Effector memory CD4-positive, alpha-beta T cell (primary cell): Measurements from ENCODE around the gene NME7.

Experiments used
- DNase-seq, 3 donors: peaks; one replicate each; pipeline ENCODE4 v3.0.0-alpha.2; 2020
- H3K27ac ChIP-seq: 2 replicates; pipeline ENCODE4 v1.7.0; 2013; ENCODE audit warnings: mild to moderate bottlenecking, low read length, moderate library complexity; ENCODE audit not compliant: insufficient read depth, poor library complexity, severe bottlenecking
- H3K27me3 ChIP-seq: replicated peaks from 2 replicates; pipeline ENCODE4 v1.7.0; 2013; ENCODE audit warnings: mild to moderate bottlenecking, low read length; ENCODE audit not compliant: insufficient read depth, control insufficient read depth, poor library complexity, severe bottlenecking
- H3K36me3 ChIP-seq: 2 replicates; pipeline ENCODE4 v1.7.0; 2013; ENCODE audit warnings: mild to moderate bottlenecking, low read length, moderate library complexity; ENCODE audit not compliant: control insufficient read depth, insufficient read depth
- H3K4me1 ChIP-seq: 2 replicates; pipeline ENCODE4 v1.7.0; 2013; ENCODE audit warnings: low read length, mild to moderate bottlenecking; ENCODE audit not compliant: control insufficient read depth, insufficient read depth, poor library complexity, severe bottlenecking
- H3K4me3 ChIP-seq: 2 replicates; pipeline ENCODE4 v1.7.0; 2013; ENCODE audit warnings: low read length, low read depth, mild to moderate bottlenecking; ENCODE audit not compliant: insufficient read depth, poor library complexity, severe bottlenecking
- H3K9me3 ChIP-seq: 2 replicates; pipeline ENCODE4 v1.7.0; 2013; ENCODE audit warnings: mild to moderate bottlenecking, low read length, moderate library complexity; ENCODE audit not compliant: control insufficient read depth

NME7 gene

GRCh38 chr1:169124459-169124858, 243.1 kb downstream of the NME7 start:
- Histone ChIP-seq H3K4me3 (no peak overlapping the region), H3K36me3 (no peaks in the 10 kb centered on the region), H3K9me3 (no peaks in the 10 kb centered on the region), H3K4me1 (no peaks in the 10 kb centered on the region), H3K27me3 (no peaks in the 10 kb centered on the region), H3K27ac (no peak overlapping the region)
- no peak for DNase-seq

- Histone ChIP-seq H3K9me3 (no peaks in the 10 kb centered on the region), H3K27ac (no peak overlapping the region), H3K27me3 (no peaks in the 10 kb centered on the region), H3K36me3 (no peaks in the 10 kb centered on the region), H3K4me1 (no peaks in the 10 kb centered on the region), H3K4me3 (no peak overlapping the region)
- no peak for DNase-seq
These were observed 244.6 kb downstream of the NME7 start for GRCh38 chr1:169122976-169123375.

DNA sequence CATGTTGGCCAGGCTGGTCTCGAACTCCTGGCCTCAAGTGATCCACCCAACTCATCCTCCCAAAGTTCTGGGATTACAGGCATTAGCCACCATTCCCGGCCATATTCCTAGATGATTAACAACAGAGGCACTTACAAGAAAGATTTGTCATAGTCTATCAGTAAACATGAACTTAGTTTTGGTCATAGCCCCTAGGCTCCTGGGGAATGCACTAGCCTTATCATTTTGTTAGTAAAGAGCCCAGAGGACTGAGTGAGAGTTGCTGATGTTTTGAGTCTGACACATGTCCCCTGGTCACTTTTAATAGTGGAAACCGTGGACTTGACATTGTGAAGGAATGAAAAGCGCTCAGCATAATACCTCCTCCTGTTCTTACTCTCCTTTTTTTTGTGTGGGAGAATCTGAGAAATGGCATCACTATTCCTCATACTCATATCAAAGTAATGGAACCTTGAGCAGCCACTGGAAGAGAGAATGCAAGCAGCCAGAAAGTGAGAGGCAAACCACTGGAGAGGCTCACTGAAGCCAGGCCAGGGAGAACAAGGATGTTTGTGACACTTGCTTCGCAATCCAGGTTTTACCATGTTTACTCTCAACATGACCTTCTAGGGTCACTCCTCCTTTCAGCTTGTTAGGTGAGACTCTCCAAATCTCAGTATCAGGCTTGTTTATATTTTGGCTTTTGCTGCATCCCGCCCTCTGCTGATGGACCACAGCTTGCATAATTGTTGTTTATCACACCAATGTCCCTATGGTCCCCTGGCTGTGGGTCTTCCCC, 246.3 kb downstream of the NME7 start:
- no peaks in the 10 kb centered on the region for H3K36me3 ChIP-seq
- no peaks in the 10 kb centered on the region for H3K27me3 ChIP-seq
- H3K27ac ChIP-seq, result no peak overlapping the region
- no peak overlapping the region for H3K4me3 ChIP-seq
- H3K4me1 ChIP-seq, result no peaks in the 10 kb centered on the region
- no peak for DNase-seq
- H3K9me3 ChIP-seq, result no peaks in the 10 kb centered on the region

DNA sequence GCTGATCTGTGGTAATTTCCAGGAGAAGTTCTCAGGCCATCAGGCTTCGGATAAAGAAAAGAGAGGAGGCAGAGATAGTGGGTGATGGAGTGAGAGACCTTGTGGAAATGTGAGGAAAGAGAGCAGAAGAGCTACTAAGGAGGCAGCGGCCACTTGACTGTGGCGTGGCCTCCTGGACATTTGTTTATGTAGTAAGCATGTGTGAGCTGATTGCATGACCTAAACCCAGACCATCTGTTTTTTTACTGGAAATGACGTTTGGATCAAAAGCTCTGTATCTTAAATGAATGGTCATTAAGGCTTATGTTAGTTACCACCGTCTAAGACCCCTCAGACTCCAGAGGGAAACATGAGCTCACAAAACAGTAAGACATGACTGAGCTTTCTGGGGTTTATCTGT, 247.5 kb downstream of the NME7 start:
- H3K4me3 ChIP-seq, result no peak overlapping the region
- H3K4me1 ChIP-seq, result no peaks in the 10 kb centered on the region
- no peak overlapping the region for H3K27ac ChIP-seq
- H3K9me3 ChIP-seq, result no peaks in the 10 kb centered on the region
- no peaks in the 10 kb centered on the region for H3K36me3 ChIP-seq
- no peaks in the 10 kb centered on the region for H3K27me3 ChIP-seq
- no peak for DNase-seq

DNA sequence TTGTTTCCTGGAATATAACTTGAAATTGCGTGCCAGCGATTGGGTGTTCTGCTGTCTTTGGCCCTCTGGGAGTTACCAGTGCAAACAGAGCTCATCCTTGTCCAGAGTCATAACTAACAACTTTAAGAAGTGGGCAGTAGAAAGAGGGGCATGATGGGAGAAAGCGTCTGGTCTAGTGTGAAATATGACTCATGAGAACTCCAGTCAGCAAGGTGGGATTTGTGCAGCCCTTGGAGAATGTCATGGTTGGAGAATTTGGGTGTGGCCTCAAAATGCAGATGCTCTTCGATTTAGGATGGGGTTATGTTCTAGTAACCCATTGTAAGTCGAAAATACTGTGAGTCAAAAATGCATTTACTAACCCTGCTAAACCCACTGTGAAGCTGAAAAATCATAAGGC, 248.2 kb downstream of the NME7 start:
- H3K4me1 ChIP-seq, result no peaks in the 10 kb centered on the region
- no peak overlapping the region for H3K27ac ChIP-seq
- no peaks in the 10 kb centered on the region for H3K36me3 ChIP-seq
- no peak overlapping the region for H3K4me3 ChIP-seq
- no peaks in the 10 kb centered on the region for H3K9me3 ChIP-seq
- H3K27me3 ChIP-seq, result no peaks in the 10 kb centered on the region
- no peak for DNase-seq

DNA sequence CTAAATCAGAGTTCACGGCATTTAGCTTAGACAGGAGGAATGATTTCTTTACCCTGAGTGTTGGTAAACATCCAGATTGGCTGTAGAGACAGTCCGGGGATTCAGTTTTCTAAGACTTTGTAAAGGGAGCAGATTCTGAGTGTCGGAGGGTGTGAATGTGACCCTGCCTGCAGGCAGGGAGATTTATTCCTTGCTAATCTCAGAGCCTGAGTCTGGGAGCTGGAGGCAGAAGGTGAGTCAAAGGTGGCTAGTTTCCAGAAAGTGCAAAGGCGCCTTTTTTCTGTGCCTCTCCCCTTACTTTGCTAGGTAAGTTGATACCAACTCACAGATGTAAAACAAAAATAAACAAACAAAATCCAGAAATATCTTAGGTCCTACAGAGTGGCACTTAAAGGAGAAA, 249.4 kb downstream of the NME7 start:
- H3K36me3 ChIP-seq, result no peaks in the 10 kb centered on the region
- no peaks in the 10 kb centered on the region for H3K4me1 ChIP-seq
- H3K4me3 ChIP-seq, result no peak overlapping the region
- no peak overlapping the region for H3K27ac ChIP-seq
- no peaks in the 10 kb centered on the region for H3K27me3 ChIP-seq
- no peak for DNase-seq
- no peaks in the 10 kb centered on the region for H3K9me3 ChIP-seq

DNA sequence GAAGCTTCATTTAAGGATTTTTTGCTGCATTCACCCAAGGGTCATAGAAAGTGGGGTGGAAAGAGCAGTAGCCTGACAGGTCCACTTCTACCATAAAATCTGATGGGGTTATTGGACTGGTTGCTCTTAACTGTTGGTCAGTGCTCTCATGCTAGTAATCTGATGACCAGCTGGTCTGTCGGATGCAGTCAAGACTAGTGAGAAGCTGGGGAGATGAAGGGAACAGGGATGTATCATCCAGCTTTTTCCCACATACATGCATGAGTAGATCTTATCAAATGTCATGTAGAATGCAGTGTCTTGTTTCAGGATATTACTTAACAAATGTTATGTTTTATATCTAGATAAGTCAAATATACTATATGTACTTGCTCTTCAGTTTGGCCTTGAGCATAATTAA, 250.0 kb downstream of the NME7 start:
- Histone ChIP-seq H3K36me3 (no peaks in the 10 kb centered on the region), H3K27me3 (no peaks in the 10 kb centered on the region), H3K9me3 (no peaks in the 10 kb centered on the region), H3K27ac (no peak overlapping the region), H3K4me1 (no peaks in the 10 kb centered on the region), H3K4me3 (no peak overlapping the region)
- no peak for DNase-seq

GRCh38 chr1:169117014-169117413, 250.6 kb downstream of the NME7 start:
- Histone ChIP-seq H3K9me3 (no peaks in the 10 kb centered on the region), H3K27me3 (no peaks in the 10 kb centered on the region), H3K27ac (no peak overlapping the region), H3K4me3 (no peak overlapping the region), H3K36me3 (no peaks in the 10 kb centered on the region), H3K4me1 (no peaks in the 10 kb centered on the region)
- no peak for DNase-seq

DNA sequence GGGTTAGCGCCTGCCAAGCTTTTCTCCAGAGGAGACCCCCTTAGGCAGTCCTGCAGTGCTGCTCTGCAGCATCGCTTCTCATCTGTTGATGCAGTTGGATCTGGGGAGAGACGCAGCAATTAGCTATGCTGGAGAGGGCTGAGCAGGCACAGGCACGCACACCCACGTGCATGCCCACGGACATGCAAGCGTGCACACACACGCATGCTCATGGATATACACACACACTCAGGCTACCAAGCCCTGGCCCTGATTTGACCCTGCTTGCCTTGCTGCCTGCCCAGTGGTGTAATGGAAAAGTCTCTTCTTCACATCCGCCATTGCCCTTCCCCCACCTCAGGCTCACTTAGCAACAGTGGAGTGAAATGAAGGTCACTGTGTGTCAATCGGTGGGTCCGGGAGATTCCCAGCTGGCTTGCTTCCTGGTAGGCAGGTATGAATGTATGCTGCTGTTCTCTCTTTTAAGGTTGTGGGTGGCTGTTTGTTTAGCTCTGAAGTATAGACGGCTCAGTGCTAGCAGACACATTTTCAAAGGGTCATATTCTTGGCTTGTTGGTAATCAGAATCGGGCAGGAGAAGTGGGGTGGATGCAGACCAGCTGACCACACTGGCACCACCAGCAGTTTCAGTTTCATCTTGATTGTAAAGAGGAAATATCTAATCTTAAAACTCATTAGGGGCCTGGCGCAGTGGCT, 251.6 kb downstream of the NME7 start:
- H3K4me1 ChIP-seq, result no peaks in the 10 kb centered on the region
- H3K27ac ChIP-seq, result no peak overlapping the region
- no peak for DNase-seq
- no peaks in the 10 kb centered on the region for H3K9me3 ChIP-seq
- no peaks in the 10 kb centered on the region for H3K27me3 ChIP-seq
- H3K36me3 ChIP-seq, result no peaks in the 10 kb centered on the region
- H3K4me3 ChIP-seq, result no peak overlapping the region

- no peak overlapping the region for H3K27ac ChIP-seq
These were observed 253.9 kb downstream of the NME7 start for GRCh38 chr1:169113613-169114119.

More at GRCh38 chr1:169113613-169114119, 253.9 kb downstream of the NME7 start:
- H3K4me3 ChIP-seq, result no peak overlapping the region
- no peak for DNase-seq
- peaks cover 3% of the 10 kb centered on the region for H3K4me1 ChIP-seq
- H3K9me3 ChIP-seq, result no peaks in the 10 kb centered on the region
- H3K36me3 ChIP-seq, result no peaks in the 10 kb centered on the region
- H3K27me3 ChIP-seq, result no peaks in the 10 kb centered on the region
